Stimulated activated CD8-positive, alpha-beta memory T cell treated with anti-CD3 and anti-CD28 coated beads, Interleukin-4, amount 100 ng/mL, for 1 hour (primary cell): ENCODE data around the gene UBLCP1.
"Not testable (repeated sequence)": the region's sequence is repeated elsewhere in the genome, so short reads cannot be mapped to it uniquely, and the experiment has no call there.

Experiments
- DNase-seq, 2 donors: peaks; one replicate each; pipeline ENCODE4 v3.0.0-alpha.2; 2020; ENCODE audit warnings: low read depth in 2 of 2, low spot score in 1 of 2

UBLCP1 gene

GRCh38 chr5:159262859-159263568 lies at the start of gene UBLCP1:
UBLCP1 (plus strand) TSS chr5:159263290; CDS start chr5:159268916, 5,626 bp downstream.
- DNase-seq, result peak; percentile 54 to 58

- no peak for DNase-seq
Measured at GRCh38 chr5:159214486-159215271, 48.4 kb upstream of the UBLCP1 start.

GRCh38 chr5:159215886-159216285 lies 47.2 kb upstream of the UBLCP1 start:
- no peak for DNase-seq

- DNase-seq, result no peak
Measured at GRCh38 chr5:159216454-159216853, 46.6 kb upstream of the UBLCP1 start.

- no peak for DNase-seq
Measured at GRCh38 chr5:159217236-159217635, 45.9 kb upstream of the UBLCP1 start.

GRCh38 chr5:159218595-159219023 lies 44.5 kb upstream of the UBLCP1 start:
- no peak for DNase-seq

GRCh38 chr5:159220206-159220605 lies 42.9 kb upstream of the UBLCP1 start:
- no peak for DNase-seq

- no peak for DNase-seq
Measured at GRCh38 chr5:159223469-159223868, 39.6 kb upstream of the UBLCP1 start.

- DNase-seq, result no peak
Measured at GRCh38 chr5:159224471-159224870, 38.6 kb upstream of the UBLCP1 start.

GRCh38 chr5:159226451-159226850 lies 36.6 kb upstream of the UBLCP1 start:
- no peak for DNase-seq

- DNase-seq, result no peak
Measured at GRCh38 chr5:159227452-159227851, 35.6 kb upstream of the UBLCP1 start.

GRCh38 chr5:159228097-159228496 lies 35.0 kb upstream of the UBLCP1 start:
- not testable (repeated sequence) for DNase-seq

- no peak for DNase-seq
Measured at GRCh38 chr5:159230657-159231056, 32.4 kb upstream of the UBLCP1 start.

GRCh38 chr5:159231167-159231566 lies 31.9 kb upstream of the UBLCP1 start:
- DNase-seq, result no peak

GRCh38 chr5:159235871-159236520 lies 27.1 kb upstream of the UBLCP1 start:
- DNase-seq, result not testable (repeated sequence)

GRCh38 chr5:159240301-159240870 lies 22.7 kb upstream of the UBLCP1 start:
- DNase-seq, result no peak

GRCh38 chr5:159241946-159242552 lies 21.0 kb upstream of the UBLCP1 start:
- DNase-seq, result no peak

- no peak for DNase-seq
Measured at GRCh38 chr5:159242656-159243055, 20.4 kb upstream of the UBLCP1 start.

- no peak for DNase-seq
Measured at GRCh38 chr5:159243385-159243784, 19.7 kb upstream of the UBLCP1 start.

- DNase-seq, result no peak
Measured at GRCh38 chr5:159244163-159244562, 18.9 kb upstream of the UBLCP1 start.

- no peak for DNase-seq
Measured at GRCh38 chr5:159244890-159245289, 18.2 kb upstream of the UBLCP1 start.
